ENCODE measurements around the gene IPMK.
A peak's percentile ranks its signal among the peaks of the same experiment; 100 is the strongest.

Gene IPMK

GRCh38 chr10:58267713-58268453 is at the start of gene IPMK:
Gene IPMK, minus strand, starts transcription at chr10:58267894. Its CDS starts 283 bp downstream, at chr10:58267611.
- peak; percentile 70 for DNase-seq (ENCODE audit: low read depth)

GRCh38 chr10:58316874-58317273 is 49.2 kb upstream of the IPMK start:
- DNase-seq (ENCODE audit: low read depth), result no peak

- DNase-seq (ENCODE audit: low read depth), result no peak
Measured at GRCh38 chr10:58311026-58311425, 43.3 kb upstream of the IPMK start.

- no peak for DNase-seq (ENCODE audit: low read depth)
Measured at GRCh38 chr10:58307676-58308075, 40.0 kb upstream of the IPMK start.

- no peak for DNase-seq (ENCODE audit: low read depth)
Measured at GRCh38 chr10:58305821-58306220, 38.1 kb upstream of the IPMK start.

- DNase-seq (ENCODE audit: low read depth), result no peak
Measured at GRCh38 chr10:58304099-58304633, 36.5 kb upstream of the IPMK start.

- no peak for DNase-seq (ENCODE audit: low read depth)
Measured at GRCh38 chr10:58302254-58302653, 34.6 kb upstream of the IPMK start.

- DNase-seq (ENCODE audit: low read depth), result no peak
Measured at GRCh38 chr10:58300676-58301075, 33.0 kb upstream of the IPMK start.

- peak; percentile 50 for DNase-seq (ENCODE audit: low read depth)
Measured at GRCh38 chr10:58299580-58299979, 31.9 kb upstream of the IPMK start.

GRCh38 chr10:58293989-58294388 is 26.3 kb upstream of the IPMK start:
- DNase-seq (ENCODE audit: low read depth), result no peak

GRCh38 chr10:58291538-58292174 is 24.0 kb upstream of the IPMK start:
- DNase-seq (ENCODE audit: low read depth), result peak; percentile 65

GRCh38 chr10:58282615-58283014 is 14.9 kb upstream of the IPMK start:
- no peak for DNase-seq (ENCODE audit: low read depth)

- DNase-seq (ENCODE audit: low read depth), result no peak
Measured at GRCh38 chr10:58281092-58281752, 13.5 kb upstream of the IPMK start.

- DNase-seq (ENCODE audit: low read depth), result no peak
Measured at GRCh38 chr10:58280477-58280876, 12.8 kb upstream of the IPMK start.

GRCh38 chr10:58278962-58279307 is 11.2 kb upstream of the IPMK start:
- DNase-seq (ENCODE audit: low read depth), result no peak

- DNase-seq (ENCODE audit: low read depth), result no peak
Measured at GRCh38 chr10:58278274-58278961, 10.7 kb upstream of the IPMK start.

- peak; percentile 42 for DNase-seq (ENCODE audit: low read depth)
Measured at GRCh38 chr10:58275908-58276307, 8.2 kb upstream of the IPMK start.

- no peak for DNase-seq (ENCODE audit: low read depth)
Measured at GRCh38 chr10:58275261-58275660, 7.6 kb upstream of the IPMK start.

- DNase-seq (ENCODE audit: low read depth), result no peak
Measured at GRCh38 chr10:58269782-58270290, 2.1 kb upstream of the IPMK start.

GRCh38 chr10:58268946-58269781 is 1.5 kb upstream of the IPMK start, which contains the start of gene CISD1:
Gene CISD1, plus strand, starts transcription at chr10:58269162. Its CDS starts 112 bp downstream, at chr10:58269274.
- peak; percentile 100 for DNase-seq (ENCODE audit: low read depth)

- no peak for DNase-seq (ENCODE audit: low read depth)
Measured at GRCh38 chr10:58268454-58268945, 806 bp upstream of the IPMK start.

Data from amniotic epithelial cell (primary cell).